Rectal smooth muscle tissue (tissue), 1 donor: ENCODE measurements around the gene ZSCAN26.
"Not testable (repeated sequence)": the region's sequence is repeated elsewhere in the genome, so short reads cannot be mapped to it uniquely, and the experiment has no call there.

ENCODE experiments used
- H3K27ac ChIP-seq: one replicate; pipeline ENCODE4 v1.7.0; 2013; ENCODE audit warnings: low read depth, low read length, inconsistent platforms
- H3K27me3 ChIP-seq: one replicate; pipeline ENCODE4 v1.7.0; 2013; ENCODE audit warnings: low read length; ENCODE audit not compliant: control insufficient read depth, insufficient read depth
- H3K36me3 ChIP-seq: one replicate; pipeline ENCODE4 v1.7.0; 2013; ENCODE audit warnings: low read length; ENCODE audit not compliant: control insufficient read depth, insufficient read depth
- H3K4me1 ChIP-seq: one replicate; pipeline ENCODE4 v1.7.0; 2013; ENCODE audit warnings: low read length; ENCODE audit not compliant: control insufficient read depth, insufficient read depth
- H3K4me3 ChIP-seq: one replicate; pipeline ENCODE4 v1.7.0; 2013; ENCODE audit warnings: low read length
- H3K9ac ChIP-seq: one replicate; pipeline ENCODE4 v1.7.0; 2013; ENCODE audit warnings: low read length

ZSCAN26 gene

GRCh38 chr6:28303570-28303969 is 36.6 kb downstream of the ZSCAN26 start:
- Histone ChIP-seq H3K9ac (no peak overlapping the region), H3K27me3 (no peaks in the 10 kb centered on the region), H3K4me1 (no peaks in the 10 kb centered on the region), H3K27ac (no peak overlapping the region), H3K36me3 (no peaks in the 10 kb centered on the region), H3K4me3 (no peak overlapping the region)

GRCh38 chr6:28306363-28306762 is 39.4 kb downstream of the ZSCAN26 start:
- not testable (repeated sequence) for H3K36me3 ChIP-seq, H3K27ac ChIP-seq, H3K4me1 ChIP-seq, H3K9ac ChIP-seq, H3K27me3 ChIP-seq, H3K4me3 ChIP-seq

GRCh38 chr6:28311139-28311823 is 44.3 kb downstream of the ZSCAN26 start:
- no peaks in the 10 kb centered on the region for H3K27me3 ChIP-seq
- no peak overlapping the region for H3K9ac ChIP-seq
- no peak overlapping the region for H3K27ac ChIP-seq
- no peak overlapping the region for H3K4me3 ChIP-seq
- peaks cover 5% of the 10 kb centered on the region for H3K36me3 ChIP-seq
- no peaks in the 10 kb centered on the region for H3K4me1 ChIP-seq

GRCh38 chr6:28312939-28313338 is 46.0 kb downstream of the ZSCAN26 start:
- Histone ChIP-seq H3K36me3 (peaks cover 5% of the 10 kb centered on the region), H3K27ac (no peak overlapping the region)

GRCh38 chr6:28315628-28316027 is 48.7 kb downstream of the ZSCAN26 start:
- Histone ChIP-seq H3K4me3 (no peak overlapping the region), H3K27me3 (no peaks in the 10 kb centered on the region), H3K4me1 (no peaks in the 10 kb centered on the region), H3K9ac (no peak overlapping the region), H3K36me3 (peaks cover 5% of the 10 kb centered on the region), H3K27ac (no peak overlapping the region)

More at GRCh38 chr6:28312939-28313338, 46.0 kb downstream of the ZSCAN26 start:
- H3K9ac ChIP-seq = no peak overlapping the region
- no peak overlapping the region for H3K4me3 ChIP-seq
- no peaks in the 10 kb centered on the region for H3K4me1 ChIP-seq
- no peaks in the 10 kb centered on the region for H3K27me3 ChIP-seq

- not testable (repeated sequence) for H3K4me1 ChIP-seq, H3K36me3 ChIP-seq, H3K27me3 ChIP-seq, H3K9ac ChIP-seq, H3K4me3 ChIP-seq, H3K27ac ChIP-seq
These were observed 50.9 kb downstream of the ZSCAN26 start for GRCh38 chr6:28317866-28318265.

- Histone ChIP-seq H3K9ac (no peak overlapping the region), H3K27ac (no peak overlapping the region), H3K4me1 (no peaks in the 10 kb centered on the region), H3K27me3 (no peaks in the 10 kb centered on the region), H3K4me3 (no peak overlapping the region), H3K36me3 (peaks cover 25% of the 10 kb centered on the region)
These were observed 55.7 kb downstream of the ZSCAN26 start for GRCh38 chr6:28322661-28323060.

- H3K36me3 ChIP-seq = peaks cover 25% of the 10 kb centered on the region
- H3K27me3 ChIP-seq = no peaks in the 10 kb centered on the region
- H3K27ac ChIP-seq = no peak overlapping the region
- no peak overlapping the region for H3K4me3 ChIP-seq
- no peaks in the 10 kb centered on the region for H3K4me1 ChIP-seq
- H3K9ac ChIP-seq = no peak overlapping the region
These were observed 57.0 kb downstream of the ZSCAN26 start for GRCh38 chr6:28323813-28324424.

- H3K4me3 ChIP-seq = no peak overlapping the region
- no peaks in the 10 kb centered on the region for H3K4me1 ChIP-seq
- H3K9ac ChIP-seq = no peak overlapping the region
- H3K27ac ChIP-seq = no peak overlapping the region
- H3K27me3 ChIP-seq = no peaks in the 10 kb centered on the region
- H3K36me3 ChIP-seq = peaks cover 25% of the 10 kb centered on the region
These were observed 59.5 kb downstream of the ZSCAN26 start for GRCh38 chr6:28326371-28326948.
